HG03521 (cell line): ENCODE measurements around the gene PLD3.
"Not testable (repeated sequence)": the region's sequence is repeated elsewhere in the genome, so short reads cannot be mapped to it uniquely, and the experiment has no call there.

ENCODE experiments used
- ATAC-seq: cut with Tn5 transposase; IDR thresholded peaks from one replicate; pipeline ENCODE4 v1.9.1; 2021; ENCODE audit warnings: mild to moderate bottlenecking, moderate library complexity; ENCODE audit not compliant: unreplicated experiment

The PLD3 gene

GRCh38 chr19:40332669-40333068 is 15.8 kb upstream of the PLD3 start:
- no peak for ATAC-seq

GRCh38 chr19:40333083-40333482 is 15.4 kb upstream of the PLD3 start:
- not testable (repeated sequence) for ATAC-seq

GRCh38 chr19:40335101-40335500 is 13.4 kb upstream of the PLD3 start:
- ATAC-seq = no peak

GRCh38 chr19:40335855-40336600 is 12.5 kb upstream of the PLD3 start:
- no peak for ATAC-seq

GRCh38 chr19:40336601-40336900 is 11.9 kb upstream of the PLD3 start:
- ATAC-seq = no peak

- no peak for ATAC-seq
These were observed 11.4 kb upstream of the PLD3 start for GRCh38 chr19:40337107-40337506.

- ATAC-seq = no peak
These were observed 10.9 kb upstream of the PLD3 start for GRCh38 chr19:40337594-40337993.

GRCh38 chr19:40339018-40339728 is 9.3 kb upstream of the PLD3 start:
- no peak for ATAC-seq

GRCh38 chr19:40341601-40342482 is 6.7 kb upstream of the PLD3 start:
- ATAC-seq = no peak

GRCh38 chr19:40342644-40343311 is 5.7 kb upstream of the PLD3 start:
- ATAC-seq = no peak

- ATAC-seq = no peak
These were observed 4.1 kb upstream of the PLD3 start for GRCh38 chr19:40344422-40344821.

GRCh38 chr19:40348961-40349507 is 539 bp downstream of the PLD3 start:
- ATAC-seq = no peak

- no peak for ATAC-seq
These were observed 7.6 kb downstream of the PLD3 start for GRCh38 chr19:40355975-40356680.

- no peak for ATAC-seq
These were observed 8.4 kb downstream of the PLD3 start for GRCh38 chr19:40356681-40357595.

GRCh38 chr19:40357640-40358039 is 9.1 kb downstream of the PLD3 start:
- ATAC-seq = no peak

GRCh38 chr19:40358773-40359172 is 10.3 kb downstream of the PLD3 start:
- no peak for ATAC-seq

GRCh38 chr19:40360020-40360707 is 11.7 kb downstream of the PLD3 start:
- no peak for ATAC-seq

- ATAC-seq = no peak
These were observed 12.3 kb downstream of the PLD3 start for GRCh38 chr19:40360708-40361241.
